Hippocampal formation (tissue), 2 donors: ENCODE data around the gene ZW10.

Experiments
- DNase-seq, 2 donors: peaks; one replicate each; lab custom pipeline; 2025; lab: John Stamatoyannopoulos, UW

Gene ZW10

DNA sequence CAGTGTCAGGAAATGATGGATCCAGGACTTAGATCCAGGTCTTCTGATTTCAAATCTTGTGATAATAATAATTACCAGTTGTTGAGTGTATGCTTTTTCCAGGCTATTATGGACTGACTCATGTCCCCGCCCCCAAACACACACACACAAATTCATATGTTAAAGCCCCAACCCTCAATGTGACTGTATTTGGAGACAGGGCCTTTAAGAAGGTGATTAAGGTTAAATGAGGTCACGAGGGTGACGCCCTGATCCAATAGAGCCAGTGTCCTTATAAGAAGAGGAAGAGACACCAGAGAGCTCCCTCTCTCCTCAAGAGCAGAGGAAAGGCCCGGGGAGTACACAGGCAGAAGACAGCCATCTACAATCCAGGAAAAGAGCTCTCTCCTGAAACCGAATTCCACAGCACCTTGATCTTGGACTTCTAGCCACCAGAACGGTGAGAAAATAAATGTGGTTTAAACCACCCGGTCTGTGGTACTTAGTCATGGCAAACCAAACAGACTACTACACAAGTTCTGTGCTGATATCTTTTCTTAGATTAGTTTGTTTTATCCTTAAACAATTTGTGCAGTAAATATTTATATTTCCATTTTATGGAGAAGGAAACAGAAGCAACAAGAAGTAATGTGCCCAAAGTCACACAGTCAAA is 75.6 kb downstream of the ZW10 start:
- no peak for DNase-seq

- DNase-seq = no peak
These were observed 76.4 kb downstream of the ZW10 start for GRCh38 chr11:113697111-113697510.

DNA sequence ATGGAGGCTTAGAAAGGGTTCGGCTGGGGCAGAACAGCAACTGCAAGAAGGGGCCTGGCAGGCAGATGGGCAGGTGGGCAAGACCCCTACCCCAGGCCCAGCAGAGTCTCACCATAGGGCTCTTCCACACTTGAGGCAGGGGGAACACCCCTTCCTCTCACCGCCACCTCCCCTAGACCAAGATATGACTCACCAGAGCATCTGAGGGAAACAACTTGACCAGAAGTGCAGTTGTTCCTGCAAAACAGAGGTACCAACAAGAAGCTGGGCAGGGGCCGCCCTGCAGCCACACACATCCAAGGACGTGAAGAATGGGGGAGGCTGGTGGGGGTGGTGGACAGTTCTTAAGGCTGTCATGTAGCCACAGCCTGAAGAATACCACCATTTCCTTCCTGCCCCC is 78.3 kb downstream of the ZW10 start:
- DNase-seq = no peak

- no peak for DNase-seq
These were observed 79.1 kb downstream of the ZW10 start for GRCh38 chr11:113694390-113694789.

DNA sequence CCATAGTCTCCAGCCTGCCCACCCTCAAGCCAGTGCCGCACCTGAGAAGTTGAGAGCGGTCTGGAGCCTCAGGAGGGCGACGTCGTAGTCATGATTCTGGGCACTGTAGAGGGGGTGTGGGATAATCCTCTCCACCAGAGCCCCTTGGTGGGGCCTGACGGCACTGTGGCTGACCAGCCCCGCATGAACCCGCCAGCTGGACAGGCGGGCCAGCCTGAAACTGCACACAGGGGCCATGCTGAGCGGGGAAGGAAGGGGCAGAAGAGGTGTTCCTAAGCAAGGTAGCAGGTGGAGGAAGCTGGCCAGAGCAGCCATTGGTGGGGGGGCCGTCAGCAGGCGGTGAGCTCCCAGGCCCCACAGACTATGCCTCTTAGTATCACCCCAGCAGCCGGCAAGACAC is 80.5 kb downstream of the ZW10 start:
- DNase-seq = no peak

GRCh38 chr11:113690619-113691569 is 82.6 kb downstream of the ZW10 start:
- DNase-seq = no peak

- DNase-seq = no peak
These were observed 83.5 kb downstream of the ZW10 start for GRCh38 chr11:113689768-113690618.

DNA sequence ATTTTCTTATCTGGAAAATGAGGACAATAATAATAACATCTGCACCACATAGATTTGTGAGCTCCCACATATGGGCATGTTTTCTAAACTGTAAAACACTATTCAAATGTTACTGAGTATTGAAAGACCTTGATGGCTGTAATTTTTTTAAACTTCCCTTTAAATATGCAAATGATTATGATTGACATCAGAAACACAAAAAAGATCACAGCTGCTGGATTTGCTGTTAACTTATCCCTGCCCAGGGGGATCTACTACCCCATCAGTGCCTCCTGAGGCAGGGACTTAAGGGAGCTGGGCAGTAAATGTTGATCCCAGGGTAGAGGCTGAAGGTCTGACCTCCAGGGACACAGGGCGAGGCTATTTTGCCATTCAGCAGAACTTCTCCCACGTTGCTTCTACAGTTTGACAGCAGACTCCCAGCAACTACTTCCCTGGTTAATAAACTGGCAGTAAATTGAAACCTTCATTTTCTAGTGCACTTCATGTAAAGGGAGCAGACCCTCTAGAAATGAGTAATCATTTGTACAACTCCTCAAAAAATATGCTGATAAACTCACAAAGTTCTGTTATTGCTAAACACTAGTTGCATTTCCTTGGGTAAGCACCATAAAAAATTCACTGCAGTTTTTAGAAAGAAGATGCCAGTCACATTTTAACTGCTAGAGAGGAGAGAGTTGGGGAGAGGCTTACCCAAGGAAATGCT is 87.7 kb downstream of the ZW10 start:
- DNase-seq = no peak

GRCh38 chr11:113684496-113684895 is 89.0 kb downstream of the ZW10 start:
- no peak for DNase-seq

- DNase-seq = no peak
These were observed 89.9 kb downstream of the ZW10 start for GRCh38 chr11:113683481-113684046.
